ENCODE measurements around the gene LRRK1. TPM values are rescaled to one million over a fixed set of nuclear protein-coding genes. Genes with fewer than 3 reads are reported as not detected.

LRRK1 gene
- polyA plus RNA-seq, 1 experiment: 16.9 TPM

- POLR2A ChIA-PET: no interaction called here
- DNase-seq (ENCODE audit: low read depth): no peak
- no peaks in the 10 kb centered on the region; the same call in 1 of the 2 replicates for H3K27me3 ChIP-seq (ENCODE audit: control insufficient read depth, insufficient read depth, low read length)
- H3K36me3 ChIP-seq (ENCODE audit: control insufficient read depth, insufficient read depth, low read length): no peaks in the 10 kb centered on the region
- CTCF ChIA-PET: interaction anchor here (0.5 to 4.8 kb wide), 14 partner anchors 20 to 178 kb away, joined by 3 to 43 read pairs (median 4); partner anchors contain the start of gene CHSY1
- TF ChIP-seq, protein P1, sequence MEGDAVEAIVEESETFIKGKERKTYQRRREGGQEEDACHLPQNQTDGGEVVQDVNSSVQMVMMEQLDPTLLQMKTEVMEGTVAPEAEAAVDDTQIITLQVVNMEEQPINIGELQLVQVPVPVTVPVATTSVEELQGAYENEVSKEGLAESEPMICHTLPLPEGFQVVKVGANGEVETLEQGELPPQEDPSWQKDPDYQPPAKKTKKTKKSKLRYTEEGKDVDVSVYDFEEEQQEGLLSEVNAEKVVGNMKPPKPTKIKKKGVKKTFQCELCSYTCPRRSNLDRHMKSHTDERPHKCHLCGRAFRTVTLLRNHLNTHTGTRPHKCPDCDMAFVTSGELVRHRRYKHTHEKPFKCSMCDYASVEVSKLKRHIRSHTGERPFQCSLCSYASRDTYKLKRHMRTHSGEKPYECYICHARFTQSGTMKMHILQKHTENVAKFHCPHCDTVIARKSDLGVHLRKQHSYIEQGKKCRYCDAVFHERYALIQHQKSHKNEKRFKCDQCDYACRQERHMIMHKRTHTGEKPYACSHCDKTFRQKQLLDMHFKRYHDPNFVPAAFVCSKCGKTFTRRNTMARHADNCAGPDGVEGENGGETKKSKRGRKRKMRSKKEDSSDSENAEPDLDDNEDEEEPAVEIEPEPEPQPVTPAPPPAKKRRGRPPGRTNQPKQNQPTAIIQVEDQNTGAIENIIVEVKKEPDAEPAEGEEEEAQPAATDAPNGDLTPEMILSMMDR (IDR thresholded peaks at IDR 0.05; ENCODE audit: insufficient read depth, low read depth, low read length): no peak
- no peak overlapping the region for H3K4me3 ChIP-seq (ENCODE audit: low read depth, low read length)
Measured at GRCh38 chr15:101089579-101090427, 170.6 kb downstream of the LRRK1 start.

DNA sequence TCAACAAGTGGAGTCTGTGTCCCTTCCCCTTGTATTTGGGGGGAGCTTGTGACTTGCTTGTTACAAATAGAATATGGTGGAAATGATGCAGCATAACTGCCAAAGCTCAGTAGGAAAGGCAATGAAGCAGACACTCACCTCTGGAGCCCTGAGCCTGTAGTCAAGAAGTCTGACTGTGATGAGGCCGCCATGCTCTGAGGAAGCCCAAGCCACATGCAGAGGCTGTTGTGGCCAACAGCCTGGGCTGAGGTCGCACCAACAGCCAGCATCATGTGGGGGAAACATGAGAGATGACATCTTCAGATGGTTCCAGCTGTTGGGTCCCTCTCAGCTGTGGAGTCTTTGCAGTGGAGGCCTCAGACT, 171.3 kb downstream of the LRRK1 start:
- ChIA-PET CTCF (interaction anchor here (0.5 to 4.8 kb wide), 12 partner anchors 21 to 170 kb away, joined by 3 to 43 read pairs (median 4); partner anchors contain the start of gene CHSY1), POLR2A (no interaction called here)
- no peaks in the 10 kb centered on the region; the same call in 1 of the 2 replicates for H3K27me3 ChIP-seq (ENCODE audit: control insufficient read depth, insufficient read depth, low read length)
- no peaks in the 10 kb centered on the region for H3K36me3 ChIP-seq (ENCODE audit: control insufficient read depth, insufficient read depth, low read length)
- TF ChIP-seq, protein P1 (IDR thresholded peaks at IDR 0.05; ENCODE audit: insufficient read depth, low read depth, low read length): no peak
- H3K4me3 ChIP-seq (ENCODE audit: low read depth, low read length): no peak overlapping the region
- no peak for DNase-seq (ENCODE audit: low read depth)

DNA sequence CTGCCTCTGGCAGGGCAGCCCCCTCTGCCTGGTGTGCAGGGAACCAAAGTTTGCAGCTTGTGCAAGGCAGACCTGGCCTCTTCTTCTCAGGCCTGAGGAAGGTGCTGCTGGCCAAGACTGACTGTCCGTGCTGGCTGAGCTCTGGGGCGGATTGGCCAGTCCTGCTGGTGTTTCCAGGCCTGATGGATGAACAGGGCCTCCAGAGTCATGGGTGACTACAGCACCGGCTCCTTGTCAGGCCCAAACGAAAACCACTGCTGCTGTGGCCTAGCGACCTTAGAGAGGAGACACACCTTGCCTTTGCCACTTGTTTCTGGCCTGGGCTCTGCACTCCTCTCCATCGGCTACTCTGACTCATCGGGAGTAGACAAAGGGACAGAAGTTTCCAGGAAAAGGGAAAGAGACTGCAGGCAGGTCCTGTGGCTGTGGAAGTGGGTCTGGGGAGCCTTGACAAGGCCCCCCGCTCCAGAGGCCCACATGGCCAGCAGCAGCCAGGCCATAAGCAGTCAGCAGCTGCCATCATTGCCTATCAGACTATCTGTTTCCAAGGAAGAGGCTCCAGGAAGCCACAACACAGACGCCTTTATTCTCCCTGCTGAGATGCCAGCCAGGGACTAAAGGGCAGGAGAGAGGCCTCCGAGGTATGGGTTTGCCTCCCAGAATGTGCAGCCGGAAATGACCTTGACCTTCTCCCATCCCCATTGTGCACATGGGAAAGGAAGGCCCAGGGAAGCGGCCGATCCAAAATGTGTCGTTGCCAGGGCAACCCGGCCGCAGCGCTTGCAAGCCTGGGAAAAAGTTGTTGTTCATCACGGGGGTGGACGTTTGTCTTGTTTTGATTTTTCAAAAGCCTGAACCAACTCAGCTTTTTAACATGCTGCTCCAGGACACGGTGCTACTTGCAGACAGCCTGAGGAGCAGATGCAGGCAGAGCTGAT, 172.2 kb downstream of the LRRK1 start:
- TF ChIP-seq, protein P1 (IDR thresholded peaks at IDR 0.05; ENCODE audit: insufficient read depth, low read depth, low read length): no peak
- no peaks in the 10 kb centered on the region for H3K36me3 ChIP-seq (ENCODE audit: control insufficient read depth, insufficient read depth, low read length)
- H3K27me3 ChIP-seq (ENCODE audit: control insufficient read depth, insufficient read depth, low read length): no peaks in the 10 kb centered on the region; the same call in 1 of the 2 replicates
- CTCF ChIA-PET: interaction anchor here (0.8 to 4.8 kb wide), 8 partner anchors 76 to 176 kb away, joined by 3 to 43 read pairs (median 5); partner anchors contain the start of gene CHSY1
- peak; percentile 71 for DNase-seq (ENCODE audit: low read depth)
- H3K4me3 ChIP-seq (ENCODE audit: low read depth, low read length): no peak overlapping the region
- POLR2A ChIA-PET: no interaction called here

GRCh38 chr15:101092156-101092866, 173.2 kb downstream of the LRRK1 start:
- ChIA-PET CTCF (interaction anchor here (0.8 to 4.8 kb wide), 6 partner anchors 10 to 175 kb away, joined by 3 to 43 read pairs (median 5); no protein-coding TSS in a partner anchor), POLR2A (no interaction called here)
- Histone ChIP-seq H3K27me3 (ENCODE audit: control insufficient read depth, insufficient read depth, low read length) (no peaks in the 10 kb centered on the region; the same call in 1 of the 2 replicates), H3K4me3 (ENCODE audit: low read depth, low read length) (no peak overlapping the region), H3K36me3 (ENCODE audit: control insufficient read depth, insufficient read depth, low read length) (no peaks in the 10 kb centered on the region)
- TF ChIP-seq, protein P1 (IDR thresholded peaks at IDR 0.05; ENCODE audit: insufficient read depth, low read depth, low read length): no peak
- DNase-seq (ENCODE audit: low read depth): no peak

All from BJ (cell line).